Liver (tissue), 9 donors: ENCODE results near the gene MOV10. TPM values are rescaled to one million over a fixed set of nuclear protein-coding genes. Genes with fewer than 3 reads are reported as not detected.
"Not testable (repeated sequence)": the region's sequence is repeated elsewhere in the genome, so short reads cannot be mapped to it uniquely, and the experiment has no call there.

Source experiments
- DNase-seq: peaks from one replicate; pipeline ENCODE4 v3.0.0-alpha.2; 2017; ENCODE audit warnings: low spot score
- H3K27ac ChIP-seq, 2 donors: one replicate each; pipeline ENCODE4 v1.7.0; 2013; ENCODE audit warnings: inconsistent platforms in 2 of 2, low read length in 2 of 2, control low read depth in 1 of 2, low read depth in 1 of 2, mild to moderate bottlenecking in 1 of 2
- H3K27me3 ChIP-seq, 4 donors: one replicate each; pipeline versions ENCODE4 v1.6.1 to v1.7.0; 2013; ENCODE audit warnings: low read length in 3 of 4, inconsistent platforms in 1 of 4, mild to moderate bottlenecking in 1 of 4, moderate library complexity in 1 of 4; ENCODE audit not compliant: control insufficient read depth in 4 of 4, insufficient read depth in 4 of 4
- H3K36me3 ChIP-seq, 4 donors: one replicate each; pipeline versions ENCODE4 v1.6.1 to v1.7.0; 2013; ENCODE audit warnings: low read length in 3 of 4, mild to moderate bottlenecking in 3 of 4, low read depth in 1 of 4, moderate library complexity in 1 of 4; ENCODE audit not compliant: control insufficient read depth in 4 of 4, insufficient read depth in 3 of 4
- H3K4me1 ChIP-seq, 4 donors: one replicate each; pipeline versions ENCODE4 v1.6.1 to v1.7.0; 2013; ENCODE audit warnings: low read length in 3 of 4, mild to moderate bottlenecking in 3 of 4, moderate library complexity in 1 of 4; ENCODE audit not compliant: control insufficient read depth in 4 of 4, insufficient read depth in 4 of 4
- H3K4me3 ChIP-seq, 3 donors: one replicate each; pipeline versions ENCODE4 v1.6.1 to v1.7.0; 2013; ENCODE audit warnings: low read length in 3 of 3, control low read depth in 1 of 3, low read depth in 1 of 3, mild to moderate bottlenecking in 1 of 3
- H3K9ac ChIP-seq, 2 donors: one replicate each; pipeline ENCODE4 v1.7.0; 2013; ENCODE audit warnings: low read length in 2 of 2, mild to moderate bottlenecking in 2 of 2, moderate library complexity in 2 of 2, control low read depth in 1 of 2, low read depth in 1 of 2
- H3K9me3 ChIP-seq, 4 donors: one replicate each; pipeline versions ENCODE4 v1.6.1 to v1.7.0; 2013; ENCODE audit warnings: low read length in 3 of 4; ENCODE audit not compliant: control insufficient read depth in 4 of 4
- FOXA1 ChIP-seq: IDR thresholded peaks from 2 replicates; pipeline ENCODE4 v1.6.1; 2016; ENCODE audit warnings: antibody characterized with exemption
- HNF4G ChIP-seq: IDR thresholded peaks from 2 replicates; pipeline ENCODE4 v1.6.1; 2016; ENCODE audit warnings: antibody characterized with exemption
- JUND ChIP-seq, 2 donors: IDR thresholded peaks; 2 replicates each; pipeline ENCODE4 v1.6.1; 2016; ENCODE audit warnings: antibody characterized with exemption in 2 of 2
- NR2F2 ChIP-seq: IDR thresholded peaks from 2 replicates; pipeline ENCODE4 v1.6.1; 2016; ENCODE audit warnings: antibody characterized with exemption
- SP1 ChIP-seq: IDR thresholded peaks from 2 replicates; pipeline ENCODE4 v1.6.1; 2018; ENCODE audit warnings: antibody characterized with exemption, mild to moderate bottlenecking
- YY1 ChIP-seq: IDR thresholded peaks from 2 replicates; pipeline ENCODE4 v1.6.1; 2016; ENCODE audit warnings: antibody characterized with exemption, mild to moderate bottlenecking
- WGBS: extraction: QIAGEN DNeasy Blood & Tissue Kit; methylation state at CpG from one replicate; pipeline ENCODE4 v1.1.7; 2013; 5-methylcytosine and 5-hydroxymethylcytosine counted together
- polyA plus RNA-seq, 2 donors: library from polyadenylated mRNA; stranded (reverse) in 1 of 2; unstranded in 1 of 2; fragments of 200-250 nt in 1 of 2; fragments of >200 nt in 1 of 2; fragmentation: Nextera tagmentation in 1 of 2; extraction: Ambion mirVana in 1 of 2; gene quantifications; one replicate each; pipeline versions ENCODE4 v1.2.1 to v1.2.3, GENCODE V29; 2013 to 2015
- total RNA-seq, 2 donors: library from RNA; depleted of rRNA; stranded (reverse); fragments of >200 nt; gene quantifications; one replicate each; pipeline ENCODE4 v1.2.3, GENCODE V29; 2014
- TF ChIP-seq, protein P1 (sequence below): IDR thresholded peaks from 2 replicates; pipeline ENCODE4 v1.6.1; 2016; ENCODE audit warnings: antibody characterized with exemption
- TF ChIP-seq, protein P2 (sequence below): fragments of 150-350 bp; IDR thresholded peaks from 2 replicates; pipeline ENCODE4 v1.5.1; 2017; ENCODE audit warnings: improper control_type of control experiment, low read depth, low read length; ENCODE audit not compliant: missing input control
- TF ChIP-seq, protein P3 (sequence below): IDR thresholded peaks from 2 replicates; pipeline ENCODE4 v1.6.1; 2016; ENCODE audit warnings: antibody characterized with exemption, mild to moderate bottlenecking
- donor health status: healthy.
- donor health status: healthy.
- donor health status: healthy.
- donor health status: healthy.
- donor health status: healthy.

Gene MOV10
- total and polyA plus RNA-seq, 4 donors: 32.0 to 36.8 (median 33.7) TPM

DNA sequence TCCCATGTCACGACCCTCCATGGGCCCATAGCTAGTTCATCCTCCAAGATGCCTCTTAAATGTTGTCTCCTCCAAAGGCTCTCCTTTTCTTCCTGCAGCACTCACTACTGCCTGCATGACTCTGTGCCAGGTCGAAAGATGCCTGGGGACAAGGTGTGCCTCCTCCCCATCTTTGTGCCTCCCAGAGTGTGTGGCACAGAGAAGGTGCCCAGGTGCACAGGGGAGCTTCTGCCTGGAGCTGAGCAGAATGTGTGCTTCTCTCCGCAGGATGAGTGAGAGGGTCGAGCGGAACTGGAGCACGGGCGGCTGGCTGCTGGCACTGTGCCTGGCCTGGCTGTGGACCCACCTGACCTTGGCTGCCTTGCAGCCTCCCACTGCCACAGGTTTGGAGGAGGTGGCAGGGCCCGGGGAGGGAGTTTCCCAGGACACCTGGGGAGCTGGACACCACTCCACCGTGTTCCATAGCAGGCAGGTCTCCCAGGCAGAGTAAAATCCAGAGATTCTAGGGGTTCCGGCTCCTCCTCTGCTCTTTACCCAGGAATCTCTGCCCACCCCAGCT lies 47.6 kb downstream of the MOV10 start (continued):
- TF ChIP-seq, protein P1, sequence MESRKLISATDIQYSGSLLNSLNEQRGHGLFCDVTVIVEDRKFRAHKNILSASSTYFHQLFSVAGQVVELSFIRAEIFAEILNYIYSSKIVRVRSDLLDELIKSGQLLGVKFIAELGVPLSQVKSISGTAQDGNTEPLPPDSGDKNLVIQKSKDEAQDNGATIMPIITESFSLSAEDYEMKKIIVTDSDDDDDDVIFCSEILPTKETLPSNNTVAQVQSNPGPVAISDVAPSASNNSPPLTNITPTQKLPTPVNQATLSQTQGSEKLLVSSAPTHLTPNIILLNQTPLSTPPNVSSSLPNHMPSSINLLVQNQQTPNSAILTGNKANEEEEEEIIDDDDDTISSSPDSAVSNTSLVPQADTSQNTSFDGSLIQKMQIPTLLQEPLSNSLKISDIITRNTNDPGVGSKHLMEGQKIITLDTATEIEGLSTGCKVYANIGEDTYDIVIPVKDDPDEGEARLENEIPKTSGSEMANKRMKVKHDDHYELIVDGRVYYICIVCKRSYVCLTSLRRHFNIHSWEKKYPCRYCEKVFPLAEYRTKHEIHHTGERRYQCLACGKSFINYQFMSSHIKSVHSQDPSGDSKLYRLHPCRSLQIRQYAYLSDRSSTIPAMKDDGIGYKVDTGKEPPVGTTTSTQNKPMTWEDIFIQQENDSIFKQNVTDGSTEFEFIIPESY: no peak

DNA sequence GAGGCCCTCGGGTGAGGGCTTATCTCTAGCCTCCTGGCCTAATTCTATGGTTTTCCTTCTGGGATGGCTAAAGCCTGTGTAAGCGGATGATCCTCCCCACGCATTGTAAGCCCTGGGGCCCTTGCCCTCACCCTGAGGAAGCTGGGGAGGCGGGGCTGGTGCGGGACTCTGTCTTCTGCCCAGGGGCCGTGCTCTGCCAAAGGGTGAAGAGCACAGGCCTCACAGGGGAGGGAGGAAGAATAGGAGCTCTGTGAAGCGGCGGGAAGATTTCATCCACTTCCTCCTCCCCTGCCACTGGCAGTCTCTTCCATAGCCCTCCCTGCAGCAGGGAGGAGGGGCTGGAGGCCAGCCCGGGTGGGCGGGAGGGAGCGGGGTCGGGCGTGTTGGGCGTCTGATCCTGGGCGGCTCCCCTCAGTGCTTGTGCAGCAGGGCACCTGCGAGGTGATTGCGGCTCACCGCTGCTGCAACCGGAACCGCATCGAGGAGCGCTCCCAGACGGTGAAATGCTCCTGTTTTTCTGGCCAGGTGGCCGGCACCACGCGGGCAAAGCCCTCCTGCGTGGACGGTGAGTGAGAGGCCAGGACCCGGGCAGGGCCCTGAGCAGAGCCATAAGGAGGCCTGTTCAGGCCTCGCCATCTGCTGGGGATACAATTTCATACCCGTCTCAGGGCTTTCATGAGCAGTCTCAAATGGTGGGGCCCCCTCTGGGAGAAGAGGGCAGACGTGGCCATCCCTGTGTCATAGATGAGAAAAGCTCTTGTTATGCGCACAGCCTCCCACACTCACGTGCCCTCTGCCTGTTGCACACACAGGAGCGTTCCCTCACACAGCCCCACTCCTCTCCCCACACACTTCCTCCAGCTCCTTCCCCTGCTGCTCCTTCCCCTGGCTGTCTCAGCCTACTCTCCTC lies 48.4 kb downstream of the MOV10 start:
- DNase-seq: no peak
- WGBS: 43% methylated on average over 35 of the region's 35 CpGs
- TF ChIP-seq, protein P2, sequence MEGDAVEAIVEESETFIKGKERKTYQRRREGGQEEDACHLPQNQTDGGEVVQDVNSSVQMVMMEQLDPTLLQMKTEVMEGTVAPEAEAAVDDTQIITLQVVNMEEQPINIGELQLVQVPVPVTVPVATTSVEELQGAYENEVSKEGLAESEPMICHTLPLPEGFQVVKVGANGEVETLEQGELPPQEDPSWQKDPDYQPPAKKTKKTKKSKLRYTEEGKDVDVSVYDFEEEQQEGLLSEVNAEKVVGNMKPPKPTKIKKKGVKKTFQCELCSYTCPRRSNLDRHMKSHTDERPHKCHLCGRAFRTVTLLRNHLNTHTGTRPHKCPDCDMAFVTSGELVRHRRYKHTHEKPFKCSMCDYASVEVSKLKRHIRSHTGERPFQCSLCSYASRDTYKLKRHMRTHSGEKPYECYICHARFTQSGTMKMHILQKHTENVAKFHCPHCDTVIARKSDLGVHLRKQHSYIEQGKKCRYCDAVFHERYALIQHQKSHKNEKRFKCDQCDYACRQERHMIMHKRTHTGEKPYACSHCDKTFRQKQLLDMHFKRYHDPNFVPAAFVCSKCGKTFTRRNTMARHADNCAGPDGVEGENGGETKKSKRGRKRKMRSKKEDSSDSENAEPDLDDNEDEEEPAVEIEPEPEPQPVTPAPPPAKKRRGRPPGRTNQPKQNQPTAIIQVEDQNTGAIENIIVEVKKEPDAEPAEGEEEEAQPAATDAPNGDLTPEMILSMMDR: no peak
- TF ChIP-seq, protein P1: no peak
- no peak for TF ChIP-seq FOXA1
- no peak for TF ChIP-seq NR2F2
- TF ChIP-seq JUND (IDR thresholded peaks at IDR 0.05): no peak
- TF ChIP-seq, protein P3, sequence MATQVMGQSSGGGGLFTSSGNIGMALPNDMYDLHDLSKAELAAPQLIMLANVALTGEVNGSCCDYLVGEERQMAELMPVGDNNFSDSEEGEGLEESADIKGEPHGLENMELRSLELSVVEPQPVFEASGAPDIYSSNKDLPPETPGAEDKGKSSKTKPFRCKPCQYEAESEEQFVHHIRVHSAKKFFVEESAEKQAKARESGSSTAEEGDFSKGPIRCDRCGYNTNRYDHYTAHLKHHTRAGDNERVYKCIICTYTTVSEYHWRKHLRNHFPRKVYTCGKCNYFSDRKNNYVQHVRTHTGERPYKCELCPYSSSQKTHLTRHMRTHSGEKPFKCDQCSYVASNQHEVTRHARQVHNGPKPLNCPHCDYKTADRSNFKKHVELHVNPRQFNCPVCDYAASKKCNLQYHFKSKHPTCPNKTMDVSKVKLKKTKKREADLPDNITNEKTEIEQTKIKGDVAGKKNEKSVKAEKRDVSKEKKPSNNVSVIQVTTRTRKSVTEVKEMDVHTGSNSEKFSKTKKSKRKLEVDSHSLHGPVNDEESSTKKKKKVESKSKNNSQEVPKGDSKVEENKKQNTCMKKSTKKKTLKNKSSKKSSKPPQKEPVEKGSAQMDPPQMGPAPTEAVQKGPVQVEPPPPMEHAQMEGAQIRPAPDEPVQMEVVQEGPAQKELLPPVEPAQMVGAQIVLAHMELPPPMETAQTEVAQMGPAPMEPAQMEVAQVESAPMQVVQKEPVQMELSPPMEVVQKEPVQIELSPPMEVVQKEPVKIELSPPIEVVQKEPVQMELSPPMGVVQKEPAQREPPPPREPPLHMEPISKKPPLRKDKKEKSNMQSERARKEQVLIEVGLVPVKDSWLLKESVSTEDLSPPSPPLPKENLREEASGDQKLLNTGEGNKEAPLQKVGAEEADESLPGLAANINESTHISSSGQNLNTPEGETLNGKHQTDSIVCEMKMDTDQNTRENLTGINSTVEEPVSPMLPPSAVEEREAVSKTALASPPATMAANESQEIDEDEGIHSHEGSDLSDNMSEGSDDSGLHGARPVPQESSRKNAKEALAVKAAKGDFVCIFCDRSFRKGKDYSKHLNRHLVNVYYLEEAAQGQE: no peak
- no peak for TF ChIP-seq YY1
- no peaks in the 10 kb centered on the region for H3K9me3 ChIP-seq
- no peaks in the 10 kb centered on the region for H3K36me3 ChIP-seq
- H3K27ac ChIP-seq: no peak overlapping the region
- peaks cover 0 to 8% (median 2%) of the 10 kb centered on the region in 4 donors for H3K4me1 ChIP-seq
- peaks cover 0 to 3% (median 0%) of the 10 kb centered on the region in 4 donors for H3K27me3 ChIP-seq
- no peak overlapping the region for H3K4me3 ChIP-seq
- no peak overlapping the region for H3K9ac ChIP-seq

DNA sequence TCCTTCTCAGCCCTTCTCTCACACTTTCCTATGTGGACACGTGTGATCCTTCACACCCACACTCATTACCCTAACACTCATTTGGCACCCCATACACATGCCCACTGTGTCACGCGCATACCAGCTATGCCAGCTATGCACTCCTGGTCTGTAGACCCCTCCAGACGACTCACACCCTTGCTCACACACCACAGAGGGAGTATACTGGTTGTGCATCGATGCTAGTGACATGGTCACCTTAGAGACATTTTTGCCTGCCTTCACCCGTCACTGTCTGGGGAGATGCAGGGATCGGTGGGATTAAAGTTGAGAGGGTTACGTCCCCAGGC lies 49.0 kb downstream of the MOV10 start:
- no peak for TF ChIP-seq HNF4G
- TF ChIP-seq SP1: no peak
- H3K27ac ChIP-seq: no peak overlapping the region
- H3K27me3 ChIP-seq: peaks cover 0 to 3% (median 0%) of the 10 kb centered on the region in 4 donors
- H3K4me3 ChIP-seq: no peak overlapping the region
- DNase-seq: no peak
- no peaks in the 10 kb centered on the region for H3K36me3 ChIP-seq
- no peaks in the 10 kb centered on the region for H3K9me3 ChIP-seq
- H3K9ac ChIP-seq: no peak overlapping the region
- WGBS: 84% methylated on average over 8 of the region's 8 CpGs
- H3K4me1 ChIP-seq: peaks cover 0 to 7% (median 2%) of the 10 kb centered on the region in 4 donors

DNA sequence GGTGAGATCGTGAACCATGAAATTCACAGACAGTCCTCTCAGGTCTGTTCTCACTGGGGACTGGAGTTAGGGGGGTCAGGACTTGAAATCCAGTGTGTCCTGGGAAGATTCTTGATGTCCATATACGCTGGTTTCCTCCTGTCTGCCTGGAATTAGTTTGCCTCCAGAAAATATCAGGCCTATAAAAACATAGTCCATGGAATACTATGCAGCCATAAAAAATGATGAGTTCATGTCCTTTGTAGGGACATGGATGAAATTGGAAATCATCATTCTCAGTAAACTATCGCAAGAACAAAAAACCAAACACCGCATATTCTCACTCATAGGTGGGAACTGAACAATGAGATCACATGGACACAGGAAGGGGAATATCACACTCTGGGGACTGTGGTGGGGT lies 49.8 kb downstream of the MOV10 start:
- not testable (repeated sequence) for H3K36me3 ChIP-seq, H3K4me3 ChIP-seq, H3K27ac ChIP-seq, DNase-seq, H3K27me3 ChIP-seq, H3K9ac ChIP-seq, H3K4me1 ChIP-seq, H3K9me3 ChIP-seq
- WGBS: 91% methylated on average over 2 of the region's 4 CpGs
